Transverse colon (tissue), 4 donors: Measurements from ENCODE around the gene GPR107. TPM values are rescaled to one million over a fixed set of nuclear protein-coding genes. Genes with fewer than 3 reads are reported as not detected.

Experiments used
- DNase-seq: peaks from one replicate; pipeline ENCODE4 v3.0.0-alpha.2; 2019
- H3K27ac ChIP-seq, 4 donors: fragments of 200-600 bp; sonication (generic); 2 replicates each; pipeline ENCODE4 v1.5.1; 2016 to 2018; ENCODE audit warnings: inconsistent platforms in 4 of 4
- H3K27me3 ChIP-seq: fragments of 200-600 bp; sonication (generic); 2 replicates; pipeline ENCODE4 v1.5.1; 2017; ENCODE audit warnings: inconsistent platforms
- H3K36me3 ChIP-seq, 4 donors: fragments of 200-600 bp; sonication (generic); 2 replicates each; pipeline ENCODE4 v1.5.1; 2017 to 2019; ENCODE audit warnings: inconsistent platforms in 4 of 4
- H3K4me1 ChIP-seq, 4 donors: fragments of 200-600 bp; sonication (generic); 2 replicates each; pipeline ENCODE4 v1.5.1; 2017 to 2020; ENCODE audit warnings: inconsistent platforms in 4 of 4
- H3K4me3 ChIP-seq, 4 donors: fragments of 200-600 bp; sonication (generic); 1 replicate in 1 of 4; 2 replicates in 3 of 4; pipeline versions ENCODE4 v1.5.1 to v1.6.1; 2017 to 2019; ENCODE audit warnings: inconsistent platforms in 4 of 4
- H3K9me3 ChIP-seq, 2 donors: fragments of 200-600 bp; sonication (generic); 2 replicates each; pipeline ENCODE4 v1.5.1; 2017 to 2019; ENCODE audit warnings: inconsistent platforms in 2 of 2
- CTCF ChIP-seq, 5 experiments: fragments of 200-600 bp in 3 of 5; fragments of 450-650 bp in 2 of 5; sonication (generic) in 3 of 5; IDR thresholded peaks; 1 replicate in 2 of 5; 2 replicates in 3 of 5; pipeline ENCODE4 v1.5.1; 2016 to 2017; ENCODE audit warnings: antibody characterized with exemption in 5 of 5, inconsistent platforms in 3 of 5, mild to moderate bottlenecking in 2 of 5, moderate library complexity in 1 of 5
- EP300 ChIP-seq: sonication (generic); formaldehyde crosslinking; IDR thresholded peaks from one replicate; pipeline ENCODE4 v1.6.1; 2017; ENCODE audit warnings: antibody characterized with exemption, low read depth
- POLR2A ChIP-seq: fragments of 450-650 bp; IDR thresholded peaks from one replicate; pipeline ENCODE4 v1.6.1; 2016; ENCODE audit warnings: antibody characterized with exemption, mild to moderate bottlenecking, moderate library complexity
- POLR2AphosphoS5 ChIP-seq, 3 donors: sonication (generic); formaldehyde crosslinking; IDR thresholded peaks; one replicate each; pipeline ENCODE4 v1.6.1; 2016; ENCODE audit warnings: antibody characterized with exemption in 3 of 3
- WGBS, 2 donors: methylation state at CpG; one replicate each; pipeline ENCODE4 v1.1.5; 2018; ENCODE audit warnings: low coverage in 1 of 2; 5-methylcytosine and 5-hydroxymethylcytosine counted together
- in situ Hi-C, 4 donors: fragments of 200-750 bp; cut with MboI; loops; one replicate each; pipeline versions ENCODE4 v1.15.0 to v1.15.1; 2017; ENCODE audit warnings: low sequenced_read_pairs in 3 of 4, low pct_ligation_motif_present in 1 of 4, low pct_unique_long_range_greater_than_20kb in 1 of 4
- intact Hi-C: fragments of 100-400 bp; cut with DNase I; formaldehyde crosslinking; loops from one replicate; pipeline ENCODE4 v1.15.1; 2023; ENCODE audit warnings: low total_unique reads
- total RNA-seq, 4 donors: library from RNA; depleted of rRNA; stranded (reverse); fragments of >200 nt; gene quantifications; one replicate each; pipeline ENCODE4 v1.1.0, GENCODE V29; 2016

GPR107 gene
- total RNA-seq, 4 donors from 2014 or later, result 25.7 to 33.7 (median 32.7) TPM

DNA sequence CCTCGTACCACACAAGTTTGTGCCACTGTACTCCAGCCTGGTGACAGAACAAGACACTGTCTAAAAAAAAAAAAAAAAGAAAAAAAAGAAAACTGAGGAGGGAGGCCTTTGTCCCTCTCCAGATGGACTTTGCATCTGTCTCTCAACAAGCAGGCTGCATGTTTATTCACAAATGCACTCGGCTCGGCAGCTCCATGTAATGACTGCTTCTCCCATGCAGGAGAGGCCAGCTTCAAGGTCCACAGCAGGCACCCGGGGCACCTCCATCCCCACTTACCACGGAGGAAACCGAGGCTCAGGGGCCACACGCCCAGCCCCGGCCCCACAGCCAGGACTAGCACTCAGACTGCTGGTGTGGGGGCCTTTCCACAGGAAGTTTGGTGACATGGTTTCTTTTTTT is 105.4 kb downstream of the GPR107 start:
- intact Hi-C loops, result no loop called here
- Histone ChIP-seq H3K4me1 (no peaks in the 10 kb centered on the region), H3K27me3 (no peaks in the 10 kb centered on the region), H3K9me3 (no peaks in the 10 kb centered on the region), H3K36me3 (no peaks in the 10 kb centered on the region), H3K4me3 (no peak overlapping the region), H3K27ac (no peak overlapping the region)
- in situ Hi-C loops, result no loop called here
- 60 to 67% methylated on average over 1 to 8 of the region's 8 CpGs for WGBS, 2 donors
- DNase-seq, result no peak
- TF ChIP-seq EP300 (no peak), POLR2A (no peak), POLR2AphosphoS5 (IDR thresholded peaks at IDR 0.05) (no peak), CTCF (IDR thresholded peaks at IDR 0.05) (no peak)

DNA sequence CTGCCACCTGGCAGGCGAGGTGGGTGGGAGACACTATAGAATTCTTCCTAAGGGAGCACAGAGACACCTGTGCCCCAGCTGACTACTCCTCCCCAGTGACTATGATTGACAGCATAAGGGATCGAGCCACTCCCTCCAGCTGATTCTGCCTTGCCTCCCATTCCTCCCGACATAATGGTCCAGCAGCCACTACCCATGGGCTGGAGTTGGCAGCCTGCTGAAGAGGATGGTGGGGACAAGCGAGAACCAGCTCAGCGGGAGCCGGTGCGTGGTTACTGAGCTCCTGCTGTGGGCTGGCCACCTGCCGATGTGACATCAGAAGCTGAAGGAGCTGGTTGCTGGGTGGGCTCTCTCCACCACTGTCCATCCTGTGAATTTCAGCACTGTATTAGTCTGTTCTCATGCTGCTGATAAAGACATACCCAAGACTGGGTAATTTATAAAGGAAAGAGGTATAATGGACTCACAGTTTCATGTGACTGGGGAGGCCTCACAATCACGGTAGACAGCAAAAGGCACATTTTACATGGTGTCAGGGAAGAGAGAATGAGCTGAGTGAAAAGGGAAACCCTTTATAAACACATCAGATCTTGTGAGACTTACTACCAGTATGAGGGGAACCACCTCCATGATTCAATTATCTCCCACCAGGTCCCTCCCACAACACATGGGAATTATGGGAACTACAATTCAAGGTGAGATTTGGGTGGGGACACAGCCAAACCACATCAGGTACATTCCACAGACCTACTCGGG is 106.4 kb downstream of the GPR107 start:
- no peak overlapping the region for H3K4me3 ChIP-seq
- 79 to 89% methylated on average over 3 to 10 of the region's 10 CpGs for WGBS, 2 donors
- no peaks in the 10 kb centered on the region for H3K9me3 ChIP-seq
- H3K36me3 ChIP-seq, result no peaks in the 10 kb centered on the region
- no peaks in the 10 kb centered on the region for H3K4me1 ChIP-seq
- TF ChIP-seq EP300, result no peak
- TF ChIP-seq POLR2AphosphoS5 (IDR thresholded peaks at IDR 0.05), result no peak
- TF ChIP-seq CTCF (IDR thresholded peaks at IDR 0.05), result no peak
- TF ChIP-seq POLR2A, result no peak
- no peaks in the 10 kb centered on the region for H3K27me3 ChIP-seq
- in situ Hi-C loops (no loop called here), intact Hi-C loops (no loop called here)
- no peak for DNase-seq
- H3K27ac ChIP-seq, result no peak overlapping the region

DNA sequence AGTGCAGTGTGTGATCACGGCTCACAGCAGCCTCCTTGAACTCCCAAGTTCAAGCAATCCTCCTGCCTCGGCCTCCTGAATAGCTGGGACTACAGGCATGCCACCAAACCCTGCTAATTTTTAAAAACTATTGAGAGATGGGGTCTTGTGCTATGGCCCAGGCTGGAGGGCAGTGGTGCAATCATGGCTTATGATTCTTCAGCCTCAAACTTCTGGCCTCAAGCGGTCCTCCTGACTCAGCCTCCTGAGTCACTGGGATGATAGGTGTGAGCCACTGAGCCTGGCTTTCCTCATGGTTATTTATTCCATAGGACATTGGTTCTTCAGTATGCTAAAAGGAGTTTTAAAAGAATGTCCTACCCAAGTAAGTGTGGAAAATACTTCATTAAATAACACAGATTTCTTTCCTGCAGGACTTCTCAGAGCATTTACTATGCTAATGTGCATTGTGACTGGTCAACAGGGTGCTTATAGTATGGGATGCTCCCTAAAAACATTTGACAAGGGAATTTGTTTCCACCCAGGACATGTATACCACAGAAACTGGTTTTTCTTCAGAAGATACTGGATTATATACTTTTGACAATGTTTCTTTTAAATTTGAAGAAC is 107.3 kb downstream of the GPR107 start:
- TF ChIP-seq POLR2AphosphoS5 (IDR thresholded peaks at IDR 0.05) (no peak), POLR2A (no peak), CTCF (IDR thresholded peaks at IDR 0.05) (no peak), EP300 (no peak)
- H3K36me3 ChIP-seq, result no peaks in the 10 kb centered on the region
- H3K27me3 ChIP-seq, result no peaks in the 10 kb centered on the region
- H3K27ac ChIP-seq, result no peak overlapping the region
- DNase-seq, result no peak
- 90% methylated on average over 2 to 3 of the region's 3 CpGs for WGBS, 2 donors
- intact Hi-C loops (no loop called here), in situ Hi-C loops (no loop called here)
- no peak overlapping the region for H3K4me3 ChIP-seq
- H3K4me1 ChIP-seq, result no peaks in the 10 kb centered on the region
- no peaks in the 10 kb centered on the region for H3K9me3 ChIP-seq

GRCh38 chr9:130165579-130165978 is 111.9 kb downstream of the GPR107 start:
- intact Hi-C loops (no loop called here), in situ Hi-C loops (no loop called here)
- Histone ChIP-seq H3K27ac (no peak overlapping the region), H3K36me3 (no peaks in the 10 kb centered on the region), H3K4me3 (no peak overlapping the region), H3K9me3 (no peaks in the 10 kb centered on the region), H3K27me3 (peaks cover 2% of the 10 kb centered on the region), H3K4me1 (no peaks in the 10 kb centered on the region)
- no peak for DNase-seq
- no peak for TF ChIP-seq EP300
- no peak for TF ChIP-seq POLR2A
- no peak for TF ChIP-seq POLR2AphosphoS5 (IDR thresholded peaks at IDR 0.05)
- no peak for TF ChIP-seq CTCF (IDR thresholded peaks at IDR 0.05)
- WGBS, 2 donors, result 100% methylated on average over 1 of the region's 1 CpG; no CpG with 5 or more reads in 1 of the 2 donors
